Measurements from ENCODE around the gene LCMT1.

Gene LCMT1

GRCh38 chr16:25212636-25213035 is 101.1 kb downstream of the LCMT1 start:
- no peak for DNase-seq

- DNase-seq: no peak
Measured at GRCh38 chr16:25213709-25214397, 102.3 kb downstream of the LCMT1 start.

- DNase-seq: no peak
Measured at GRCh38 chr16:25217112-25217511, 105.6 kb downstream of the LCMT1 start.

GRCh38 chr16:25217921-25218320 is 106.4 kb downstream of the LCMT1 start:
- DNase-seq: no peak

- no peak for DNase-seq
Measured at GRCh38 chr16:25219070-25219737, 107.7 kb downstream of the LCMT1 start.

- DNase-seq: no peak
Measured at GRCh38 chr16:25222959-25223358, 111.4 kb downstream of the LCMT1 start.

GRCh38 chr16:25223964-25224363 is 112.4 kb downstream of the LCMT1 start:
- no peak for DNase-seq

GRCh38 chr16:25224731-25225319 is 113.3 kb downstream of the LCMT1 start:
- DNase-seq: no peak

All from NCI-H187 treated with DMSO at 0.1 percent for 48 hours (cell line).